ENCODE data around the gene E2F6. TPM values are rescaled to one million over a fixed set of nuclear protein-coding genes. Genes with fewer than 3 reads are reported as not detected.

Gene E2F6
- total RNA-seq, 1 experiment from 2014 or later: 25.6 TPM

GRCh38 chr2:11483806-11484617 is 18.1 kb upstream of the E2F6 start:
- peaks cover 71% of the 10 kb centered on the region for H3K27me3 ChIP-seq (replicated peaks)
- H3K9me3 ChIP-seq (replicated peaks): no peaks in the 10 kb centered on the region
- no peak overlapping the region for H3K27ac ChIP-seq

DNA sequence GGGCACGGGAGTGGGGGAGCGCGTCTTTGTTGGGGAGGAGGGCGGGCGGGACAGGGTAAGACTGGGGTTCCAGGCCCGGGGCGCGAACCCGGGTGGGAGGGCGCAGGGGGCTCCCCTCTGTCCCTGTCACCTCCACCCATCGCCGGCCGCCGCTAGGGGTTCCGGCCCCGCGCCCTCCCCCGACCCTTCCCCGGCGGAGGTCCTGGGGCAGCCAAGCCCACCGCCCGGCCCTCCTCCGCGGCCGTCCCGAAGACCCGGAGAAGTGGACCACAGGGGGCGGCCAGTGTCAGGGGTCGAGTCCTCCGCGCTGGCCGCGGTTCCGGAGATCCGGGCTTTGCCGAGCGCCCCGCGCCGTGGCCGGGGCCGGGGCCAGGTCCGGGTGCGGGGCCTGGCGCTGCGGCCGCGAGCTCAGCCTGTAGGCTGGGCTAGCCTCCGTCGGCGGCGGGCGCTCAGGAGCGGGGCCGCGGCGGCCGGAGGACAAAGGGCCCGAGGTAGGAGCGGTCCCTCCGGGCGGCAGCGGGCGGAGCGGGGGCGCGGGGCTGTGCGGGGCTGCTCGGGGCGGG is 16.6 kb upstream of the E2F6 start:
- H3K27me3 ChIP-seq (replicated peaks): peaks cover 73% of the 10 kb centered on the region
- no peak overlapping the region for H3K27ac ChIP-seq
- H3K4me3 ChIP-seq: peak overlapping the region; percentile 20
- no peaks in the 10 kb centered on the region for H3K36me3 ChIP-seq
- no peak for DNase-seq (ENCODE audit: low read depth in 1 of 2, low spot score in 2 of 2)
- H3K4me1 ChIP-seq (replicated peaks): peaks cover 11% of the 10 kb centered on the region
- H3K9me3 ChIP-seq (replicated peaks): no peaks in the 10 kb centered on the region

More at GRCh38 chr2:11483806-11484617, 18.1 kb upstream of the E2F6 start:
- H3K36me3 ChIP-seq: no peaks in the 10 kb centered on the region
- DNase-seq (ENCODE audit: low read depth in 1 of 2, low spot score in 2 of 2): no peak
- peaks cover 11% of the 10 kb centered on the region for H3K4me1 ChIP-seq (replicated peaks)
- no peak overlapping the region for H3K4me3 ChIP-seq

GRCh38 chr2:11481789-11482472 is 16.0 kb upstream of the E2F6 start:
- peaks cover 66% of the 10 kb centered on the region for H3K27me3 ChIP-seq (replicated peaks)
- no peak for DNase-seq (ENCODE audit: low read depth in 1 of 2, low spot score in 2 of 2)
- no peak overlapping the region for H3K27ac ChIP-seq
- no peaks in the 10 kb centered on the region for H3K9me3 ChIP-seq (replicated peaks)
- H3K4me1 ChIP-seq (replicated peaks): peaks cover 11% of the 10 kb centered on the region
- no peak overlapping the region for H3K4me3 ChIP-seq
- H3K36me3 ChIP-seq: no peaks in the 10 kb centered on the region

DNA sequence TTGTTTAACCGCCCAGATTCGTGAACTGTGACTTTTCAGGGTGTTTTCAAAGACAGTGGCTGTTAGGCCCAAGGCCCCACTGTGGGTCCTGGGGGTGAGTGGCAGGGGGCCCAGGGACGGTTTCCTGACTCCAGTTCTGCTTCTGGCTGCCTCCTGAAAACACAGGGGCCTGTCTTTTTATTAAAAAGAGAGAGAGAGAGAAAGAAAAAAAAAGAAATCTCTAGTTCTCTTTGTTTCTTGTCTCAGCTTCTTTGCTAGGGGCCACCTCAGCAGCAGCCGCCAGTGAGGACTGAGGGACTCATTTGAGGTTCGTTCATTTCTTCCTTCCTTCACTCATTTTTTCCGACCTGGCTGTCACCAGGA is 15.4 kb upstream of the E2F6 start:
- no peaks in the 10 kb centered on the region for H3K9me3 ChIP-seq (replicated peaks)
- no peak for DNase-seq (ENCODE audit: low read depth in 1 of 2, low spot score in 2 of 2)
- peaks cover 11% of the 10 kb centered on the region for H3K4me1 ChIP-seq (replicated peaks)
- peaks cover 61% of the 10 kb centered on the region for H3K27me3 ChIP-seq (replicated peaks)
- H3K4me3 ChIP-seq: no peak overlapping the region
- H3K27ac ChIP-seq: no peak overlapping the region
- no peaks in the 10 kb centered on the region for H3K36me3 ChIP-seq

DNA sequence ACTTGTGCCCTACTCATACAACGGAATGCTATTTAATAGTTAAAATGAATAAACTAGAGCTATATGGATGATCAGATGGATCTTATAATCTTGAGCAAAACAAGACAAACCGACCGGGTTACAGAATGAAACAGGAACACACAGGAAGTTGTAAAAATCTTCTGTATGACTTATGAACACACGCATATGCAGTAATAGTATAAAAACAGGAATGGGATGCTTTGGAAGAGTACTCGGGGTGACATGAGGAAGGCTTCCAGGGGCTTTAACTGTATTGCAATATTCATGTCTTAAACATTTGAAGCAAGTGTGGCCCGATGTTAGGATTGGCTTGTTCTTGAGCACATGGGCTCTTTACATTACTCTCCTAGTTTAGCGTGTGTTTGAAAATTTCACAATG is 14.9 kb upstream of the E2F6 start:
- no peak for DNase-seq (ENCODE audit: low read depth in 1 of 2, low spot score in 2 of 2)
- peaks cover 56% of the 10 kb centered on the region for H3K27me3 ChIP-seq (replicated peaks)

GRCh38 chr2:11480406-11480805 is 14.4 kb upstream of the E2F6 start:
- Histone ChIP-seq H3K36me3 (no peaks in the 10 kb centered on the region), H3K9me3 (replicated peaks) (no peaks in the 10 kb centered on the region), H3K4me3 (no peak overlapping the region), H3K4me1 (replicated peaks) (peaks cover 11% of the 10 kb centered on the region), H3K27me3 (replicated peaks) (peaks cover 53% of the 10 kb centered on the region), H3K27ac (no peak overlapping the region)
- no peak for DNase-seq (ENCODE audit: low read depth in 1 of 2, low spot score in 2 of 2)

More for the DNA sequence above, 14.9 kb upstream of the E2F6 start:
- no peak overlapping the region for H3K4me3 ChIP-seq
- H3K4me1 ChIP-seq (replicated peaks): peaks cover 11% of the 10 kb centered on the region
- H3K27ac ChIP-seq: no peak overlapping the region
- H3K36me3 ChIP-seq: no peaks in the 10 kb centered on the region
- H3K9me3 ChIP-seq (replicated peaks): no peaks in the 10 kb centered on the region

DNA sequence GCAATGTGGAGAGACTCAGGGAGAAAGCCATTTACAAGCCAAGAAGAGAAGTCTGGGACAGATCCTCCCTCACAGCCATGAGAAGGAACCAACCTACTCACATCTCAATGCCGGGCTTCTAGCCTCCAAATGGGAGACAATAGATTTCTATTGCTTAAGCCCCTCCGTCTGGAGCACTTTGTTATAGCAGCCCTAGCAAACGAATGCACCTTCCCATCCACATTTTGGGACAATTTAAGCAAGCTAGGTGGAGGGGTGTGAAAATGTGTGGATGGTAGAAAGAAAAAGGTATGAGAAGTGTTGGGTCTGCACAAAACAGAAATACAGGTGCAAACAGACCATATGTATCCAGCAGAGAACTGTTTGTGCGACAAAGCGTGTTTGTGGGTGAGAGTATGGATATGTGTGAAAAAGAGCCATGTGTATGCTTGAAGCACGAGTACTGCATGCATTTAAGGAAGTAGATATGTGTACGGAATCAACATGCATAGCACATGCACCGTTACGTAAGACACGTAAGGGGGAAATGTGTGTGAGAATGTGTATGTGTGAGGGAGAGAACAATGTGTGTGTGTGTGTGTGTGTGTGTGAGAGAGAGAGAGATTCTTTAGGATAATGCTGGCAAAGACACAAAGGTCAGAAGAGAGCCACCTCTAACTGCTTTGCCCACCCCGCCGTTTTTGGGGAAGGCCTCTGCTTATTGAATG is 13.1 kb upstream of the E2F6 start:
- Histone ChIP-seq H3K36me3 (no peaks in the 10 kb centered on the region), H3K27ac (no peak overlapping the region), H3K4me1 (replicated peaks) (peaks cover 11% of the 10 kb centered on the region), H3K9me3 (replicated peaks) (no peaks in the 10 kb centered on the region), H3K4me3 (no peak overlapping the region), H3K27me3 (replicated peaks) (peaks cover 47% of the 10 kb centered on the region)
- no peak for DNase-seq (ENCODE audit: low read depth in 1 of 2, low spot score in 2 of 2)

DNA sequence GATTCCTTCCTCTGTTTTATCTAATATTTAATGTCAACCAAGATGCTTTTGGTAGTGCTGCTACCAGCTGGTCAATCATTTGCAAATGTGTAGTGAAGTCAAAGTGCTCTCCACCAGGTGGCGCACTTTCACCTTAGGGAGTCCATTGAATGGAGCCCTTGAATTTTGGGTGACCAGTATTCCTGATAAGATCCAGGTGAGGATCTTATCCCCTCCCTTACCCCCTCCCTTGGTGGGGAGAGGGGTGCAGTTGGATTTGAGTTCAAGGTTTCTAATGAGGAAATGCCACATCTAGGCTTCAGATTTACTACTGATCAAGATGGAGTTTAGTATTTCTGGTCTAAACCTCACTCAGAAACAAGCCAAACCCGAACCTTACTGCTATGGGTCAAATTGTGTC is 12.0 kb upstream of the E2F6 start:
- H3K4me1 ChIP-seq (replicated peaks): peaks cover 6% of the 10 kb centered on the region
- peaks cover 47% of the 10 kb centered on the region for H3K27me3 ChIP-seq (replicated peaks)
- no peaks in the 10 kb centered on the region for H3K36me3 ChIP-seq
- H3K9me3 ChIP-seq (replicated peaks): no peaks in the 10 kb centered on the region
- H3K4me3 ChIP-seq: no peak overlapping the region
- peak; percentile 59 to 85 for DNase-seq (ENCODE audit: low read depth in 1 of 2, low spot score in 2 of 2)
- H3K27ac ChIP-seq: no peak overlapping the region

GRCh38 chr2:11473659-11474433 is 7.9 kb upstream of the E2F6 start:
- no peaks in the 10 kb centered on the region for H3K9me3 ChIP-seq (replicated peaks)
- peaks cover 19% of the 10 kb centered on the region for H3K27me3 ChIP-seq (replicated peaks)
- no peak overlapping the region for H3K4me3 ChIP-seq
- no peak for DNase-seq (ENCODE audit: low read depth in 1 of 2, low spot score in 2 of 2)
- H3K4me1 ChIP-seq (replicated peaks): no peaks in the 10 kb centered on the region
- H3K36me3 ChIP-seq: no peaks in the 10 kb centered on the region
- H3K27ac ChIP-seq: no peak overlapping the region

- Histone ChIP-seq H3K4me3 (no peak overlapping the region), H3K27me3 (replicated peaks) (no peaks in the 10 kb centered on the region; the same call in 1 of the 2 replicates), H3K36me3 (peaks cover 24% of the 10 kb centered on the region), H3K4me1 (replicated peaks) (peaks cover 14% of the 10 kb centered on the region), H3K9me3 (replicated peaks) (no peaks in the 10 kb centered on the region), H3K27ac (no peak overlapping the region)
- DNase-seq (ENCODE audit: low read depth in 1 of 2, low spot score in 2 of 2): no peak
These were observed 1.8 kb upstream of the E2F6 start for GRCh38 chr2:11467749-11468148.

GRCh38 chr2:11467129-11467649 is 1.2 kb upstream of the E2F6 start:
- peaks cover 29% of the 10 kb centered on the region for H3K36me3 ChIP-seq
- H3K27me3 ChIP-seq (replicated peaks): no peaks in the 10 kb centered on the region
- no peak overlapping the region for H3K27ac ChIP-seq
- no peaks in the 10 kb centered on the region for H3K9me3 ChIP-seq (replicated peaks)
- DNase-seq (ENCODE audit: low read depth in 1 of 2, low spot score in 2 of 2): no peak
- H3K4me1 ChIP-seq (replicated peaks): peaks cover 14% of the 10 kb centered on the region
- H3K4me3 ChIP-seq: no peak overlapping the region

GRCh38 chr2:11466307-11467128 is 557 bp upstream of the E2F6 start:
- H3K27me3 ChIP-seq (replicated peaks): no peaks in the 10 kb centered on the region
- no peak for DNase-seq (ENCODE audit: low read depth in 1 of 2, low spot score in 2 of 2)
- no peaks in the 10 kb centered on the region for H3K9me3 ChIP-seq (replicated peaks)
- H3K4me1 ChIP-seq (replicated peaks): peaks cover 14% of the 10 kb centered on the region
- peak overlapping the region; percentile 55 for H3K4me3 ChIP-seq
- H3K36me3 ChIP-seq: peaks cover 32% of the 10 kb centered on the region
- no peak overlapping the region; the same call in 1 of the 2 replicates for H3K27ac ChIP-seq
